HG03571 (cell line): Measurements from ENCODE around the gene TEX2.

ENCODE experiments used
- ATAC-seq: cut with Tn5 transposase; IDR thresholded peaks from one replicate; pipeline ENCODE4 v1.9.1; 2021; ENCODE audit not compliant: unreplicated experiment

The TEX2 gene

DNA sequence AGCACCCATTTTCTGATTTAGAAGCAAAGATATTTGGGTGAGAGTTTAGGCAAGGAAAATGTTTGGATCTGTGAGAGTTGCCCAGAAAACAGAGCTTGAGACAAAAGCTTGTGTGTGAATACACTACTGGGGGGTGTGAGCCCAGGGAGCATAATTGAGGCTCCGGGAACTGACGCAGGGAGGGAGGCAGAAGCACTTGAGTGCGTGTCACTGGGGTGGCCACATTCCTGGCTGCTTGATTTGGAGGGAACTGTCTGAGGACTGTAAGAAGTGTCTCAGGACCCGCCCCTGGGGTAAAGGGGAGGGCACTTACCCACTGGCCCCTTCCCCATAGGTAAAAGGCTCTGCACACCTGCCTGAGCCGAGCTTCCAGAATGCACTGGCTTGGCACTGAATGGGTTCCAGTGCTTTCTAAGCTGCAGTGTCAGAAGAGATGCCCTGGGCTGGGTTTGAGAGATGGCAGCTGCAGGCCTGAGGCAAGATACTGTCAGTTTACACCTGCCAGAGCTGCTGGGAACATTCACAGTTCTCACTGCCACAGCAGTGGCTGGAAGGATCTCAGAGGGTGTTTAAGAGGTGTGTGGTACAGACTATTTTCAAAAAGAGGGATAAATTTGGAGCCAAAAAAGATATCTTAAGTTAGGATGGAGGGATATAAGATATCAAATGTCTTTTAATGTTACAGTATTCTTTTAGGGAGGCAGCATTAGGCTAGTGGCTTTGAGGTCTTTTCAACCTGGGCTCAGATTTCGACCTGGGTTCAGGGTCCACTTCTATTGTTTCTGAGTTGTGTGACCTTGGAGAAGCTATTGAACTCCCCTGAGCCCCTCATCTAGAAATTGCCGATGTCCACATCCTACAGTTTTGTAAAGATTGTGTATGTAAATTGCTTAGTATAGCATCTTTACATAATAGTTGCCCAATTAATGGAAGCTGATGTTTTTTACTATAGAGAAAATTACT is 6.9 kb upstream of the TEX2 start:
- no peak for ATAC-seq

GRCh38 chr17:64264891-64265290 is 1.8 kb upstream of the TEX2 start:
- ATAC-seq: no peak

- ATAC-seq: no peak
Observed at GRCh38 chr17:64262198-64262999, 661 bp downstream of the TEX2 start.

DNA sequence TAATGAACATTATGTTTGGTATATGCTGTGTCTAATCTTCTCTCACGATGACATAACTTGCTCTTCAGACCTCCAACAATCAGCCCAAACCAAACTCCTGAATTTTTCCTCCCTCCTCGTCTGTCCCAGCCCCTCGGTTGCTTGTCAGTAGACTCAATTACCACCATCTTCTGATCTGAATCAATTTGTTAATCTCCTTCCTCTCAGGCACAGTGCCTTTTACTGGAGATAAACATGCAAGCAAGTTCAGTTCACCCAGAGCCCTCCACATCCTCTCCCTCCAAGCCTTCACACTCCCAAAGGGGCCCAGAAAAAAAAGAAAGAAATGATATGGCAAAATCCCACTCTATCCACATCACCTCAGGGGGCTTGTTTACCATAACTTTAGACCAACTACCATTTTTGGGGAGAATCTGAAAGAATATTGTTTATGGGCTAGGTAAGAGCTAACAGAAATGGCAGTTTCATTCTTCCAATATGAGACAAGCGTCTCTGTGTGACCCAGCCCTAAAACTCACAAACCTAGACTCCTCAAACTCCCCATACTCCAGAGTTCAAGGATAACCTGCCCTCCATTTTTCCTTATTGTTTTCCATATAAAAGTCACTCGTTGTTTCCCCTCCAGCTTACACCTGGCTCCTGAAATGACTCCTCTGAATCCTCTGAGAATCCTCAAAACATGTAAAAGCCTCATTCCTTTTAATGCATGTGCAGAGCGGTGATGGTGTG is 1.5 kb downstream of the TEX2 start:
- no peak for ATAC-seq

- no peak for ATAC-seq
Observed at GRCh38 chr17:64260886-64261285, 2.2 kb downstream of the TEX2 start.

GRCh38 chr17:64259922-64260321 is 3.1 kb downstream of the TEX2 start:
- ATAC-seq: no peak

GRCh38 chr17:64259426-64259825 is 3.6 kb downstream of the TEX2 start:
- ATAC-seq: no peak

DNA sequence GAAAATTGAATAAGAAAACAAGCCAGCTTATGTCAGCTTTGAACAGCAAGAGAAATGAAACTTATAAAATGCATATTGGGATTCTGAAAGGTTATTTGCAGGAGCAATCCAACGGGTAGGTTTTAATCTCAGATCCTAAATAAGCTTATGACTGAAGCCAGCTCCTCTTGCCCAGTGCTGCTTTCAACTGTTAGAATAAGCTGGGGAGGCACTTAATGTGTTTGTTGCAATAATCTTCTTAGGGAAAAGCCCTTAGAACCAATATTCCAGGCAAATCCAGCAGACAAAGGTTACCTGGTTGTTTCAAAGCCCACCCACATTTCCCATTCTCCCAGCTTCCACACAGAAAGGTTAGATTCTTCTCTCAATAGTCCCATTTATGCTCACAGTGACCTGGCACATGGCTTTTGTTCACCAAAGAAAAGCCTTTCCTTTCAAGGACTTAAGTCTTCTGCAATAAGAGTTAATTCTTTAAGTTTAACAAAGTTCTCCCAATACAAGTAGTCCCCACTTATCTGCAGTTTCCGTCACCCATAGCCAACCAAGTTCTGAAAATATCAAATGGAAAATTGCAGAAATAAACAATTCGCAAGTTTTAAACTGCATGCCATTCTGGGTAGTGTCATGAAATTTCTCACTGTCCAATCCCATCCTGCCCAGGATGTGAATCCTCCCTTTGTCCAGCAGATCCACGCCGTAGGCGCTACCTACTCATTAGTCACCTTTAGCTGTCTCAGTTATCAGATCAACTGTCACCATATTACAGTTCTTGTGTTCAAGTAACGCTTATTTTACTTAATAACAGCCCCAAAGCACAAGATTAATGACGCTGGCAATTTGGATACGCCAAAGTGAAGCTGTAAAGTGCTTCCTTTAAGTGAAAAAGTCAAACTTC is 5.9 kb downstream of the TEX2 start:
- no peak for ATAC-seq

- no peak for ATAC-seq
Observed at GRCh38 chr17:64255764-64256163, 7.3 kb downstream of the TEX2 start.

GRCh38 chr17:64254755-64255154 is 8.3 kb downstream of the TEX2 start:
- ATAC-seq: no peak

GRCh38 chr17:64253470-64253869 is 9.6 kb downstream of the TEX2 start:
- ATAC-seq: no peak

DNA sequence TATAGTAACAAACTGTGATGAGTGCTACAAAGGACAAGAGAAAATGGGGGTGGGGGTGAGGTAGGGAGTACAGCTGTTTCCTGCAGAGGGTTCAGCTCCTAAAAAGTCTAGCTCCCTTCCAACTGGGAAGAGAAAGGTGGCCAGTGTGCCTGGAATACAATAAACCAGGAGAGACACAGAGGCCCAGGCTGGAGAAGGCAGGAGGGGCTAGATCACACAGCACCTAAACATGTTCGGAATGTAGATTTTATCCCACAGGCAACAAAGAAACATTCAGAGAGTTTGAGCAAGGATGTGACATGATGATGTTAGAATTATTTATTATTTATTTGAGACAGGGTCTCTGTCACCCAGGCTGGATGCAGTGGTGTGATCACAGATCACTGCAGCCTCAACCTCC is 10.2 kb downstream of the TEX2 start:
- ATAC-seq: no peak

GRCh38 chr17:64250233-64250835 is 12.7 kb downstream of the TEX2 start:
- ATAC-seq: no peak

DNA sequence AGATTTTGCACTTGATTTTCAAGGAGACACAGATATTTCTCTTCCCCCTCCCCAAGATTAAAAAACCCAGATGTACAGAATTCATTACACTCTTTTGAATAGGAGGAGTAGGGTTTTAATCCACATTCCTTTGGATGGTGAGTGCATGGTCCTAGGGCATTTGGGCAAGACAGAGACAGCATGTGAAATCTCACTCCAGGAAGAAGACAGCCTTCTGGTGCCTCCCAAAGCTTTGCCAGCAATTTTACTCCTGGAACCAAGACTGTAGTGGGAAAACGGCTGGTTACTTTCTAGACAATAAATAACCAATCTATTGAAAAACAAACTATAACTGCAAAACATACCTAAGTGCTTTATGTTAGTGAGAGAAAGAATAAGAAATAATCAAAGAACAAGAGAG is 15.2 kb downstream of the TEX2 start:
- ATAC-seq: no peak

DNA sequence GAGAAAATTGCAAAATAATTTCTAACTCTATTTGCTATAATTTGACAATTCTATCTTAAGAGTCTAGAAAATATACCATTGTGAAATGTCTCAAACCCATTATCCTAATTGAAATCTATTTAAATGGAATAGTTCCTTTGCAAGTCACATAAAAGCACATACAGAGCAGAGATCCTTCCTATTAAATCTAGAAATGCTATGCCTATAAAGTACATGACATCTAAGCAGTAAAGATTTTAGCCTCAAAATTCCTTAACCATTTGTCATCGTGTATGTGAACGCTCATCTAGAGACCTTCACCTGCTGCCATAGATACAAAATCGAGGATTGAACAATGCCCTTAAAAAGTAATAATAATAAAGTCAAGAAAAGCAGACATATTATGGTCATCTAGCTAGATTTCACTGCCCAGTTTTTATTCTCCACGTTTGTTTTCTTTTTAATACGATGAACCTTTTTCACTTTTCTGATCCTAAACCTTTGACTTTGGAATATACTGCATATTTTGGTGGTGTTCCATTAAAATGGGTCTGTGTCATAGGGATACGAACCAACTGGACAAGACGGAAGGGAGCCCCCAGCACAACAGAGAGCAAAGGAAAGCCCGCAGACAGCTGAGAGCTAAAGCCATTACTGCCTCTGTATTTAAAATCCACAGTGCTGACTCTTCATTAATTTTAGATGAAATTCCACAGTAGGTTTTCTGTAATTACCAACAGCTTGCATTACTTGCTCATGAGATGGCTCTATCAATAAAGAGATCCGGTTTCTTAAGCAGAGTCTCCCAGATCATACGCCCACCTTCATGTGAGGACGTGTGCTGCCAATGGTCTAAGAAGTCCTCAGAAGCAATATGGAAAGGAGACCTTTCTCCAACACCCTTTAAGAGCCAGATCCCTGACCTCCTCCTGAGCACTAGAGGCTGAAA is 17.6 kb downstream of the TEX2 start:
- ATAC-seq: no peak

- no peak for ATAC-seq
Observed at GRCh38 chr17:64244165-64244564, 18.9 kb downstream of the TEX2 start.

DNA sequence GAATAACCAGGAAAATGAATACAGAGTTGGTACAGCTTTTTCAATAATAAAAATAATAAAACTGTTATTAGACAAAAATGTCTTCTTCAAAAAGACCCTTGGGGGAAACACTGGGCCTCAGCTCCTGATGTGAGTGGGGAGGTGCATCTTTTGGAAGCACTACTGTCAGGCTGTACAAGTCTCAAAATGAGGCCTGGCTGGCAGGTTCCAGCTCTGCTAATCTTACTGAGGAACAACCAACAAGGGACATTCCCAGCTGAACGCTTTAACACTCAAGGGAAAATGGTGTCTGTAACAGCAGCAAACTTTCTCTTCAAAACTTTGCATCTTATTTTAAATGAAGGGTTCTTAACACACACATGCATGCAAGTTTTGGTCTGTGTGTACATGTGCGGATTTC is 19.7 kb downstream of the TEX2 start:
- ATAC-seq: no peak

GRCh38 chr17:64242633-64243032 is 20.4 kb downstream of the TEX2 start:
- ATAC-seq: no peak
